HG03575 (cell line): ENCODE results near the gene OR4Q2.
"Not testable (repeated sequence)": the region's sequence is repeated elsewhere in the genome, so short reads cannot be mapped to it uniquely, and the experiment has no call there.

ENCODE experiments used
- ATAC-seq: cut with Tn5 transposase; IDR thresholded peaks from one replicate; pipeline ENCODE4 v1.9.1; 2021; ENCODE audit not compliant: unreplicated experiment, insufficient number of reproducible peaks, low FRiP score; ENCODE audit errors: extremely low read depth

Gene OR4Q2

GRCh38 chr14:20001863-20002262, at the start of gene OR4Q2:
OR4Q2 (plus strand) TSS chr14:20002163.
- no peak for ATAC-seq

GRCh38 chr14:19969735-19970134, 32.2 kb upstream of the OR4Q2 start:
- ATAC-seq, result not testable (repeated sequence)

GRCh38 chr14:19974844-19975243, 27.1 kb upstream of the OR4Q2 start:
- ATAC-seq, result no peak

GRCh38 chr14:19975291-19975690, 26.7 kb upstream of the OR4Q2 start, which contains the start of gene OR4K15:
OR4K15 (plus strand) TSS chr14:19975591; CDS start chr14:19975591, 0 bp downstream.
- no peak for ATAC-seq

GRCh38 chr14:19993438-19993837, 8.5 kb upstream of the OR4Q2 start:
- no peak for ATAC-seq

- no peak for ATAC-seq
Measured at GRCh38 chr14:20002319-20002718, 356 bp downstream of the OR4Q2 start.

- ATAC-seq, result no peak
Measured at GRCh38 chr14:20008156-20008555, 6.2 kb downstream of the OR4Q2 start.

GRCh38 chr14:20019257-20019865, 17.4 kb downstream of the OR4Q2 start, which contains the start of gene OR4K14:
OR4K14 (minus strand) TSS chr14:20019307; CDS start chr14:20015193, 4,114 bp downstream.
- ATAC-seq, result no peak

- no peak for ATAC-seq
Measured at GRCh38 chr14:20031058-20031457, 29.1 kb downstream of the OR4Q2 start.

GRCh38 chr14:20035449-20035848, 33.5 kb downstream of the OR4Q2 start:
- no peak for ATAC-seq

GRCh38 chr14:20035938-20036337, 34.0 kb downstream of the OR4Q2 start, which contains the start of gene OR4K13:
OR4K13 (minus strand) TSS chr14:20036038; CDS start chr14:20034758, 1,280 bp downstream.
- no peak for ATAC-seq

GRCh38 chr14:20044243-20044642, 42.3 kb downstream of the OR4Q2 start:
- ATAC-seq, result no peak

- no peak for ATAC-seq
Measured at GRCh38 chr14:20048202-20048601, 46.2 kb downstream of the OR4Q2 start.
